ENCODE results near the gene UBE2D2. TPM values are rescaled to one million over a fixed set of nuclear protein-coding genes. Genes with fewer than 3 reads are reported as not detected.
A peak's percentile ranks its signal among the peaks of the same experiment; 100 is the strongest.

UBE2D2 gene
- total RNA-seq, 1 experiment from 2014 or later = 193 TPM

DNA sequence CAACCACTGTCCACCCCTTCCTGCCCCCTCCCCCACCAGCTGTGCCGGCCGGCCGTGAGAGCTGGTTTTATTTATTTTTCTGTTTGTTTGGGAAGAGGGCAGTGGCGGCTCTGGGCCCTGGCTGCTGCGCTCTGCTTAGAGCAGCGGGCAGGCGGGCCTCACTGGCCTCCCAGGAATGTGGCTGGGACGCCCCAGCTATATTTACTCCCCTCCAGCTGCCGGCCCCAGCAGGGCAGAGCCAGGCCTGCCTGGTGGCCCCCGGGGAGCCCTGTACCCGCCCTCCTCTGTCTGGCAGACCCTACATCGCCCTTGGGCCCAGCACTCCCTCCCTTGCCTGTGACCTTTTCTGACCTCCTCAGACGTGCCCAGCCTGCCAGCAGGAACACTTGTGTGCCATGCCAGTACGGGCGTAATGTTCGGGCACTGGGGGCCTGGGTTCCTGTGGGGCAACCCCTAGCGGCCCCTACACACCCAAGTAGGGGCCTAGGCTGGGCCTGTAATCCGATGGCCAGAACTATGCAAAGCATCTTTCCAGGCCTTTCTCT lies 94.7 kb downstream of the UBE2D2 start:
- ChIA-PET POLR2A (no interaction called here), CTCF (interaction anchor here (0.6 to 1.6 kb wide), 3 partner anchors 18 to 263 kb away, joined by 4 to 9 read pairs (median 8); no protein-coding TSS in a partner anchor)
- no peaks in the 10 kb centered on the region for H3K9me3 Mint-ChIP-seq (ENCODE audit: unreplicated experiment)
- no TSS peak for BruUV-seq (replicated peaks)
- H3K4me3 Mint-ChIP-seq (ENCODE audit: unreplicated experiment) = peak overlapping the region; percentile 34
- intact Hi-C loops (cut with micrococcal nuclease; ENCODE audit: unreplicated experiment) = no loop called here
- Histone ChIP-seq H3K4me3 (ENCODE audit: low read depth, low read length) (no peak overlapping the region), H3K4me1 (peaks cover 78% of the 10 kb centered on the region), H3K9me3 (no peaks in the 10 kb centered on the region), H3K36me3 (ENCODE audit: control insufficient read depth, insufficient read depth, low read length) (no peaks in the 10 kb centered on the region; the same call in none of the 2 replicates), H3K27me3 (replicated peaks; ENCODE audit: control insufficient read depth, insufficient read depth, low read length) (no peaks in the 10 kb centered on the region)
- peaks cover 66% of the 10 kb centered on the region for H3K4me1 Mint-ChIP-seq (ENCODE audit: low read depth, unreplicated experiment)
- DNase-seq = peak in 1 of 2 experiments; percentile 37
- H3K27ac Mint-ChIP-seq (ENCODE audit: unreplicated experiment) = peak overlapping the region; percentile 31
- no peaks in the 10 kb centered on the region for H3K27me3 Mint-ChIP-seq (ENCODE audit: insufficient read depth, unreplicated experiment)
- TF ChIP-seq, protein P1, sequence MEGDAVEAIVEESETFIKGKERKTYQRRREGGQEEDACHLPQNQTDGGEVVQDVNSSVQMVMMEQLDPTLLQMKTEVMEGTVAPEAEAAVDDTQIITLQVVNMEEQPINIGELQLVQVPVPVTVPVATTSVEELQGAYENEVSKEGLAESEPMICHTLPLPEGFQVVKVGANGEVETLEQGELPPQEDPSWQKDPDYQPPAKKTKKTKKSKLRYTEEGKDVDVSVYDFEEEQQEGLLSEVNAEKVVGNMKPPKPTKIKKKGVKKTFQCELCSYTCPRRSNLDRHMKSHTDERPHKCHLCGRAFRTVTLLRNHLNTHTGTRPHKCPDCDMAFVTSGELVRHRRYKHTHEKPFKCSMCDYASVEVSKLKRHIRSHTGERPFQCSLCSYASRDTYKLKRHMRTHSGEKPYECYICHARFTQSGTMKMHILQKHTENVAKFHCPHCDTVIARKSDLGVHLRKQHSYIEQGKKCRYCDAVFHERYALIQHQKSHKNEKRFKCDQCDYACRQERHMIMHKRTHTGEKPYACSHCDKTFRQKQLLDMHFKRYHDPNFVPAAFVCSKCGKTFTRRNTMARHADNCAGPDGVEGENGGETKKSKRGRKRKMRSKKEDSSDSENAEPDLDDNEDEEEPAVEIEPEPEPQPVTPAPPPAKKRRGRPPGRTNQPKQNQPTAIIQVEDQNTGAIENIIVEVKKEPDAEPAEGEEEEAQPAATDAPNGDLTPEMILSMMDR (IDR thresholded peaks at IDR 0.05; ENCODE audit: insufficient read depth in 1 of 2, low read depth in 1 of 2, low read length in 1 of 2, severe bottlenecking in 1 of 2, unreplicated experiment in 1 of 2) = no peak
- H3K36me3 Mint-ChIP-seq (ENCODE audit: insufficient read depth, unreplicated experiment) = peaks cover 28% of the 10 kb centered on the region

DNA sequence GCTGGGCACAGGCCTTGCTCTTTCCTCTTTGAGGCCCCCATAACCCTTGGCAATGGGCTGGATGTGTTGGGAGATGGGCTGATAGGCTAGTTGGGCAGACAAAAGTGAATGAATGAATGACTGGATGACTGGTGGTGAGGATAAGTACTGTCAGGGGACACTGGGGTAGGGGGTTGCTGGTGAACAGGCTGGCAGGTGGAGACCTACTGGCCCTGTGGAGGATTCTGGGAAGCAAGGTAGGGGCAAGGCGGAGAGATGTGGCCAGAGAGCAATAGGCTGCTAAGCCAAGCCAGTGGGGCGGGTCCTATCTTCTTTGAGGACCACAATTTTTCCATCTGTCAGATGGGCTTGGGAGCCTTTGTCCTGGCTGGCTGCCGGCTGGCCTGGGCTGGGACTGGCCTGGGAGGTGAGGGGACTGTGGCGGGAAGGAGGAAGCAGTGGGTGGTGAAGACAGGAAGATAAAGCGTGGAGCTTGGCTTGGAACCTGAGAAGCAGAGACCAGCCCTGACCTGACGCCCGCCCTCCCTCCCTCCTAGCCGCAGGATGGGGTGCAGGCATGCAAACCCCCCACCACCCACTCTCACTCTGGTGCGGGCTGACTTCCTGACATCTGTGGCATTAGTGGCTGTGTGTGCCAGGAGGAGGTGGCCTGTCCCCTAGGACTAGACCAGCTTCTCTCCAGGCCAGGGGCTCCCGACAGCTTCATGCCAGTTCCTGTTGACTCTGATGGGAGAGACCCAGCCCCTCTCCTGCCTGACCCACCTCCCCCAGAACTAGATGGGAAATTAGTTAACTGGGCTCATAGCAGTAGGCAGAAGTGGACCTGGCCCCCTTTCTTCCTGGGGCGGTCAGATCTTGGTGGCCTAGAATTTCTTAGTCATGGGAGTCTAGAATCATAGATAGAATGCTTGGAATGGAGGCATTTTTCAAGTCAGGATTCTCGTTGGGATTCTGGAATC lies 96.5 kb downstream of the UBE2D2 start:
- H3K27ac Mint-ChIP-seq (ENCODE audit: unreplicated experiment) = peak overlapping the region; percentile 60
- peaks cover 50% of the 10 kb centered on the region for H3K4me1 Mint-ChIP-seq (ENCODE audit: low read depth, unreplicated experiment)
- ChIA-PET POLR2A (no interaction called here), CTCF (interaction anchor here (1.3 kb wide), 1 partner anchor 108 kb away, joined by 4 read pairs; no protein-coding TSS in a partner anchor)
- intact Hi-C loops (cut with micrococcal nuclease; ENCODE audit: unreplicated experiment) = no loop called here
- peaks cover 30% of the 10 kb centered on the region for H3K36me3 Mint-ChIP-seq (ENCODE audit: insufficient read depth, unreplicated experiment)
- Histone ChIP-seq H3K27me3 (replicated peaks; ENCODE audit: control insufficient read depth, insufficient read depth, low read length) (no peaks in the 10 kb centered on the region), H3K4me3 (ENCODE audit: low read depth, low read length) (no peak overlapping the region), H3K36me3 (ENCODE audit: control insufficient read depth, insufficient read depth, low read length) (peaks cover 4% of the 10 kb centered on the region), H3K4me1 (peaks cover 64% of the 10 kb centered on the region), H3K9me3 (no peaks in the 10 kb centered on the region)
- no TSS peak for BruUV-seq (replicated peaks)
- no peak for DNase-seq
- H3K27me3 Mint-ChIP-seq (ENCODE audit: insufficient read depth, unreplicated experiment) = no peaks in the 10 kb centered on the region
- no peak overlapping the region for H3K4me3 Mint-ChIP-seq (ENCODE audit: unreplicated experiment)
- H3K9me3 Mint-ChIP-seq (ENCODE audit: unreplicated experiment) = no peaks in the 10 kb centered on the region
- TF ChIP-seq, protein P1 (IDR thresholded peaks at IDR 0.05; ENCODE audit: insufficient read depth in 1 of 2, low read depth in 1 of 2, low read length in 1 of 2, severe bottlenecking in 1 of 2, unreplicated experiment in 1 of 2) = no peak

DNA sequence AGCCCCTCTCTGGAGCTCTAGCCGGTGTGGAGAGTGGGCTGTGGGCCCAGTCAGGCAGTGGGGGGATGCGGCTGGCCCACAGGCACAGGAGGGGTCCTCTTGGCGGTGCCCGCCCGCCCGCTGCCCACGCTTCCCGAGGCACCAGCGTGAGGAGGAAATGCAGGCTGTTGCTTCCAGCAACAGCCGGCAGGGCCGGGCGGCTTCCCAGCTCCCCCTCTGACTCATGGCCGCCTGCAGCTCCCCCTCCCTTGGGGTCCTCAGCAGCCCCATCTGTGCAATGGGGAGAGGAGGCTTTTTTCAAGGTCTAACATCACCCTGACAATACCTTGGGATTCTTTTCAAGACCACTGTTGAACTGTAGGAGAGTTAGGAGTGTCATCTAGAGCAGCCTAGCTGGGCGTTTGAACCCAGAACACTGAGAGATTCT lies 97.4 kb downstream of the UBE2D2 start:
- ChIA-PET POLR2A (no interaction called here), CTCF (interaction anchor here (1.3 kb wide), 1 partner anchor 107 kb away, joined by 4 read pairs; no protein-coding TSS in a partner anchor)
- TF ChIP-seq, protein P1 (IDR thresholded peaks at IDR 0.05; ENCODE audit: insufficient read depth in 1 of 2, low read depth in 1 of 2, low read length in 1 of 2, severe bottlenecking in 1 of 2, unreplicated experiment in 1 of 2) = no peak
- no peaks in the 10 kb centered on the region for H3K27me3 ChIP-seq (replicated peaks; ENCODE audit: control insufficient read depth, insufficient read depth, low read length)
- intact Hi-C loops (cut with micrococcal nuclease; ENCODE audit: unreplicated experiment) = no loop called here
- DNase-seq = no peak
- H3K4me1 ChIP-seq = peaks cover 55% of the 10 kb centered on the region
- H3K27ac Mint-ChIP-seq (ENCODE audit: unreplicated experiment) = peak overlapping the region; percentile 60
- H3K27me3 Mint-ChIP-seq (ENCODE audit: insufficient read depth, unreplicated experiment) = no peaks in the 10 kb centered on the region
- no peaks in the 10 kb centered on the region for H3K9me3 Mint-ChIP-seq (ENCODE audit: unreplicated experiment)
- peaks cover 4% of the 10 kb centered on the region for H3K36me3 ChIP-seq (ENCODE audit: control insufficient read depth, insufficient read depth, low read length)
- peaks cover 28% of the 10 kb centered on the region for H3K36me3 Mint-ChIP-seq (ENCODE audit: insufficient read depth, unreplicated experiment)
- no TSS peak for BruUV-seq (replicated peaks)
- peaks cover 44% of the 10 kb centered on the region for H3K4me1 Mint-ChIP-seq (ENCODE audit: low read depth, unreplicated experiment)
- no peaks in the 10 kb centered on the region for H3K9me3 ChIP-seq
- no peak overlapping the region for H3K4me3 Mint-ChIP-seq (ENCODE audit: unreplicated experiment)
- H3K4me3 ChIP-seq (ENCODE audit: low read depth, low read length) = no peak overlapping the region
